Activated CD4-positive, alpha-beta T cell treated with anti-CD3 and anti-CD28 coated beads, Interleukin-2, amount 50 U/mL, for 24 hours (primary cell): Measurements from ENCODE around the gene TCF12.

ENCODE experiments used
- DNase-seq, 2 donors: peaks; one replicate each; pipeline ENCODE4 v3.0.0-alpha.2; 2020; ENCODE audit warnings: low read depth in 1 of 2, low spot score in 1 of 2

The TCF12 gene

DNA sequence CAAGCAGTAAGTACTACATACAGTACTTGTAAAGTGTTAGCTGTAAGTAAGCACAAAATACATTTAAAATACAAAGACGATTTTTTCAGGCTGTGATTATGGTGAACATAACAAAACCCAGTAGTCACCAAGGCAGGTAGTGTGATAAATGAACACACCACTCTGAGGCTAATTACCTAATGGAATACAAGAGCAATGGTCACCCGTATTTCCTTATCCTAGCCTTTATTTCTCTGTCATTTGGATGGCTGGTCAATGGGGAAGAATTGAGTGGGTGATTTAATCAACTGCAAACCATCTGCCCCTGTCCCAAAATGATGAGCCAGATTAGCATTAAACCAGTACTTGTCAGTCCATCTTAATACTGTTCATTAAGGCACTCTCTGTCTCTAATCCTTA, 368.7 kb downstream of the TCF12 start:
- no peak for DNase-seq

DNA sequence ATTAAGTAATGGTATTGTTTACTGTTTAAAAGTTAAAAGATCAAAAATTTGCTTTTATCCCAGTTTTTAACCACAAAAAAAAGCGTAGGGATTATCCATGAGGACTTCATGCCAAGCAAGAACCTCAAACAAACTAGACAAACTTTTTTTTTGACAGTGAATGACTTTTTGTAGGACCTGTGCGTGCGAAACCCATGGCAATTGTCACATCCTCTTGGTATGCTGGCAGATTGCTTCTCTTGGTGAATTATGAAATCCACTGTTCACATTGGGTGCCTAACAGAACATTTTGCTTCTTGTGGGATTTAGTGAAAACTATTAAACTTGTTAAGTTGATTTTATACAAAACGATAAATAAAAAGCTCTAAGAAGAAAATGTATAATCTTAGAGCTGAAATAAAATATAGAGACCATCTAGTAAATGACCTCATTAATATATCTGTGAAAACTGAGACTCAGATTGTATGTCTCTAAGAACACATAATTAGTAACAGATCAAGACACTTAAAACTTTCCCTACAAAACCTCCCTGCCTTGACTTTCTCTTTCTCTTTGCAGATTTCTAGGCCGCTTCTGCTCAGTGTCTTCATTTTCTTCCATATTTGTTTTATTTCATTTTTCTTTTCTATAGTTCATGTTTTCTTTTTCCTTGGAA, 370.6 kb downstream of the TCF12 start:
- DNase-seq = no peak

DNA sequence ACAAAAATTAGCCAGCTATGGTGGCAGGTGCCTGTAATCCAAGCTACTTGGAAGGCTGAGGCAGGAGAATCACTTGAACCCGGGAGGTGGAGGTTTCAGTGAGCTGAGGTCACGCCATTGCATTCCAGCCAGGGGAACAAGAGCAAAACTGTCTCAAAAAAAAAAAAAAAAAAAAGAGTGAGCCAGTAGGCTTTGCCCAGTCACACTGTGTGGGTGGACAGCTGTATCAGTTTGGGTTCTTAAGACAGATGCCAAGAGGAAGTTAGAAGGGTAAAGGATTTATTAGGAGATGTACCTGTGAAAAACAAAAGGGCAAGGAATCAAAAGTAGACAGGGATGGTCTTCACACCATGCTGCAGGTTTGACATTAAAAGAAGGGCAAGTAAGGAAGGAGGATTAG, 371.7 kb downstream of the TCF12 start:
- DNase-seq = no peak

DNA sequence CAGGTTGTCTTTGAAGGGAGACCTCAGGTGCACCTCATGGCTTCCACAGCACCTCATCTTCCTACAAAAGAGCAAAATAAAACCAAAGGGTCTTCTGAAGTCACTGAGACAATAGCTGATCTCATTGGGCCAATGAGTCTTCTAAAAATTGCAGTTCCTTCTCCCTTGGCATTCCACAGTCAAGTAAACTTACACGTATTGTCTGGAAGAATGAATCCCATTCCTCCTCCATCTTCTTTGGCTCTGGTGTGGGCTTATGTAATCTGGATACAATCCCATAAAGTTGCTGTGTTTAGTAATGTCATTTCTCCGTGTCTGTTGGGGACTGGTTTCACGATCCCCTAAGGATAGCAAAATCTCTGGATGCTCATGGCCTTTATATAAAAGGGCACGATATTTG, 372.4 kb downstream of the TCF12 start:
- no peak for DNase-seq

DNA sequence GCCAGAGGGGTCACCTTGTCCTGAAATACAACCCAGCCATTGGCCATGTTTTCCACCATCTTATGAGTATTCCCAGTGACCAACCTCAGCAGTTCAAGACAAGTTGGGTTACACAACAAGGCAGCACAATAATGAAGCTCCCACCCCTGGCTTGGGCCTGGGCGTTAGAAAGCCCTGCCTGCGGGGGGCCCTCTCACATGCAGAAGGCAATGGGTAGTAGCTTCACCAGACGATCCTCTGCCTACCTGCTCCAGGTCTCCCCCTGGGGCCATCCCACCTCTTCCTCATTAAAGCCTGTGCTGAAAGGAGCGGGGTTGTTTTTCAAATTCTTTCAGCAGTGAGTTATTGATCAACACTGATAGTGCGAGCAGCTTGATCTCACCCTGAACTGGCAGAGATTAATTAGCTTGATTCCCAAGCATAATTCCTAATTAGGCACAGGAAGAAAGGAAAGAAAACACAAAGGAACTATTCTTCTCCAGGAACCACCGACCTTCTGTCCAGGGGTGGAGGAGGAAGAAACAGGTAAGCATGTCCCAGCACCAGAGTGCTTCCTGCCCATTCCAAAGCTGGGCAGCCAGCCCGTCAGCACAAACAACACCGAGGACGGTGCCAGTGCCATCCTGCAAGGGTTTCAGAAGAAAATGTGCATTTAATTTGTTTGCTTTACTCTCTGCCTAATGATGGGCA, 378.2 kb downstream of the TCF12 start:
- no peak for DNase-seq

DNA sequence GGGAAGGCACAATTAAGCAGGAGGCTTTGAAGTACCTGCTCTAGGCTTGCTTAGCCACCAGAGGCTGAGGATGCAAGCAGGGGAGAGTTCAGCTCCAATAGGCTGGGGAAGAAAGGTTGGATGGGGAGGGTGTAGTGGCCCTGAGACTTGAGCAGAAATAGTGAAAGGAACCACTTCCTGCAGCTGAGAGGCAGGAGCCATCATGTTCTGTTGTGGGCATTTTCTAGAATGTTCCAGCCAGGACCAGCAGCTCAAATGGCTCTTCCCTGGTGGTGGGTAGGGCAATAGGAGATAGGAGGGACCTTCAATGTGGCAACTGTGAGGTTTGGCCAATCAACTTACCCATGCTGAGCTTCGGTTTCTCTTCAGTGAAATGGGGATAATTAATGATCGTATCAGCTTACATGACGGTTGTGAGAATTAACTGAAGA, 378.7 kb downstream of the TCF12 start:
- DNase-seq = no peak

DNA sequence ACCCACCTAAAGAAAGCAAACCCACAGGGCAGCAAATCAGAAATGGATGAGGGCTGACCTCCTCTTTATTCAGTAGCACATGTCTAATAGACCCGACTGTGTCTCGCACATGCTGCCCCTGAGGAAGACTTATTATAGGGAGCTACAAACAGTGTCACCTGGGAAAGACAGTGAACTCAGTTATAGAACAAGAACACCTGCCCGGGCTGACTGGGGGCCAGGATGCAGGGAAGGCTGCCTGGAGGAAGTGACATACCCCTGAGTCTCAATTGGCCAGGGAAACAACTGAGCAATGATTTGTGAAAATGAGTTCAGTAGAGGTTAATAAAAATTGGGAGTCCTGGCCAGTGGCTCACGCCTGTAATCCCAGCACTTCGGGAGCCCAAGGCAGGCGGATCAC, 379.2 kb downstream of the TCF12 start:
- DNase-seq = no peak

DNA sequence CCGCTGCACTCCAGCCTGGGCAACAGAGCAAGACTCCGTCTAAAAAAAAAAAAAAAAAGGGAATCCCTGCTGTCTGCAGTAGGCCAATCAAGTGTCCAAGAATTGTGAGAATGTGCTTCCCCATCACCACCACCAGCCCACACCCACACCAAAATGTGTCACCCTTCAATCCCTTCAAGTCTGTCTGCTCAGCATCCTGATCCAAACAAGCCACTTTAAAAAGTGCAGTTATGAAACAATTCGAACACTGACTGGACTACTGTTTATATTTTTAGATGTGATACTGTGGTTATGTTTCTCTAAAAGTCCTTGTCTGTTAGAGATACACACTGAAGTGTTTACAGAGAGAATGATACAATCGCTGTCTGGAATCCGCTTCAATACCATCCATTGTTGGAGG, 379.8 kb downstream of the TCF12 start:
- no peak for DNase-seq

DNA sequence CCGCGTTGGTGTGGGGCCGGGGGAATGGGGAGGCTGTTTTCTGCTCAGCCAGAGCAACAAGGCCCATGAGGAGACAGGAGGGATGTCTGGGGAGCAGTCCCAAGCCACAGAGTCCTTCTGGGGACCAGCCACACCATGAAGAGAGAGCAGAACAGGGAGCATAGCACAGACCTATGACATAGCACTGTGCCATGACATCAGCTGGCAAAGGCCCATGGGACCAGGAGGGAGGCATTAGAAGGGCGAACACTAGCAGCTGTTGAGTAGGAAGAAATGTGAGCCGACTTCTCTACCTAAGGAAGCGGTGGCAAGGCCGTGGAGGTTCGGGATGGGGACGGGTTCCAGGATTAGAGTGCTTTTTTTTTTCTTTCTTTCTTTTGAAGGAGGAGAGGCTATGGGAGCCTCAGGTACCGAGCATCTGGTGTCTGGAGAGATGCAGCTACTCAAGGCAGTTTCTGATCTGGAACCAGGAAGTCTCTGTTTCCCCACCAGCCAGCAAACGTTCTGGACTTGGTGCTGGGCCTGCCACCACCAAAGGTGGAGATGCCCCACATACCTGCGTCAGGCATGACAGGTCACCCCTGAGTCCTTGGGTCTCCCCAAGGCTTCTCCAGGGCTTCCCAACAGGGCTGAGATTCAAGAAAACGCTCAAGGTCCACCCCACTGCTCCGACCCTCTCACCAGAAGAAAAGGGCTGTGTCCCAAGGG, 380.6 kb downstream of the TCF12 start:
- DNase-seq = no peak

DNA sequence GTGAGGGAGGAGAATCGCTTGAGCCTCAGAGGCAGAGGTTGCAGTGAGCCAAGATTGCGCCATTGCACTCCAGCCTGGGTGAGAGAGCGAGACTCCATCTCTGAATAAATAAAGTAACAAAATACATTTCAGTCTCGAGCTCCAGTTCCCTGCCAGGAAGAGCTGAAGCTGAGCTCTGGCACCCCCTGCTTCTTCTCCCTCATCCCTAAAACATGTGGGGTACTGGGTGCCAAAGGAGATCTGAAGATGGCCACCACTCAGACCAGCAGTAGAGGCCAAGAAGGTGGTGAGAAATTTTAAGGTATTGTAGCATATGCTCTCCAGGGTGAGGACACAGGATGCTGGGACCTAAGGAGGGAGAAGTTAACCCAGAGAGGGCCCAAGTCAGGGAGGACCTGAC, 382.9 kb downstream of the TCF12 start:
- DNase-seq = no peak

DNA sequence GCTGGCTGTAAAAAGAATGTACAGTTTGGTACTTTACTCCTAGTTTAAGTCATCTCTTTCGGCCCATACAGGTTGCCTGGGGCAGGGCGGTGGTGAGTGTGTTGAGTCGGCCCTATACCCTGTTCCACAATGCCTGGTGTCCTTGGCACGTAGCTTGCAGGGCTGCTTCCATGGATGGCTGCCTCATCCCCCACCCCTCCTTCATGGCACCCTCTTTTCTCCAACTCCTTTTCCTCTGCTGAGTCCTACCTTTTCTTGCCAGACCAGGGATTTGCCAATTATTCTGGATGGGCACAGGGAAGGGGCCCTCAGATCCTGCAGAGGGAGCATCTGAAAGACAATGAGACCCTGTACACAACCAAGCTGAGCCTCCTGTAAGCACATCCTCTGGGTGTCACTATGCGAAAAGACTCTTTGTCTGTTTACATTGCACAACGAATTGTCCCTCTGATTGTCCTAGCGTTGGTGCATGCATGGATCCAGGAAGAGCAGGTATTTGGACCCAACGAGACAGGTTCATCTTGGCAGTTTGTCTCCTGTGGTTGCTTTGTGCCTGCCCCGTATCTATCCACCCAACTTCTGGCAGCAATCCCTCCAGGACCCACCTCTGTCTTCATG, 384.3 kb downstream of the TCF12 start:
- DNase-seq = no peak

DNA sequence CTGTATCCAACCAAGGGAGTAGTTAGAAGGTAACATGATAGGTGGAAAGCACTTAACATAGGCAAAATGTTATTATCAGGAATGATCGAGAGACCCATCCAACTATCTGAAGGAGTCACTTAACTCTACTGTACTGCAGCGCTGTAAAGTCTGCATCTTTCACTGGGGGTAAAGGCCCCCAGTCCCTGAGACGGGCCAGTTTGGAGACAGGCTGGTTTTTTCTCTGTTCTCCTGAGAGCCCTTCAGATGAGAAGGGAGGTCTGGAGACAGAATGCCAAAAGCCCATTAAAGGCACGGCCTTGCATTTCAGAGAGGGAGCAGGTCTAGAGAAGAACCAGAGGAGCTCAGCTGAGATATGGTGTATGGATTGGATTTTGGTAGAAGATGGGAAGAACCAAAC, 386.6 kb downstream of the TCF12 start:
- DNase-seq = no peak

DNA sequence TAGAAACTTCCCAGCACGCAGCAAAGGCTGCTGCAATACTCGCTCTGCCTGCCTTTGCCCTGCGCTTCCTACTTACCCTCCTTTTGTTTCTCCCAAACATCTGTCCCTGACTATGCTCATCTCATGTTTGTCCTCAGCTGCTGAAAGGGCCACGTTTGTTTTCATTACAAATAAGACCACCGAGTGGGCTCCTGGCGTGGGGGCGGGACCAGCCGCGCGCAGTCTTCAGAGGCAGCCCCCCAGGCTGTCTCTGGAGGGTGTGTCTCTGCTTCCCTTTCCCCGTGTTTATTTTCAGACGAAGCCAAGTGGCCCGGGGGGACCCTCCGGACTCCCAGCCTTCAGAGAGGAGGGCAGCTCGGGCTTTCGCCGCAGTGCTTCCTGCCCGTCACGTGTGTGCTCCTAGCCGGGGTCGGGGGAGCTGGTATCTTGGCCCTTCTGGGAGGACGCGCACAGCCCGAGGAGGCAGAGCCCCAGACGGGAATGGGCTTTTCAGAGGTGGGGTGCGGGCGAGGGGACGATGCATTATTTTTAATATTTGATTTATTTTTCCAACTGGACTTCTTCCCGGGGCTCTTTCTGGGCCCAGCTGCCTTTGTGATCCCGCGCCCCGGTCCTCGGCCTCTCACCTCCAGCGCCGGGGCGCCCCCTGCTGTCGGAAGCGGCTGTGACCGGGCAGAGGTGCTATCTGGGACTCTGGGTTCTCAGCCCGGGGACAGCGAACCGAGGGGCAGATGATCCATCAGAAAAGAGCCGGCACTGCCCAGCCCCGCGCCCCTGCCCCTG, 387.9 kb downstream of the TCF12 start:
- peak; percentile 74 to 79 for DNase-seq

DNA sequence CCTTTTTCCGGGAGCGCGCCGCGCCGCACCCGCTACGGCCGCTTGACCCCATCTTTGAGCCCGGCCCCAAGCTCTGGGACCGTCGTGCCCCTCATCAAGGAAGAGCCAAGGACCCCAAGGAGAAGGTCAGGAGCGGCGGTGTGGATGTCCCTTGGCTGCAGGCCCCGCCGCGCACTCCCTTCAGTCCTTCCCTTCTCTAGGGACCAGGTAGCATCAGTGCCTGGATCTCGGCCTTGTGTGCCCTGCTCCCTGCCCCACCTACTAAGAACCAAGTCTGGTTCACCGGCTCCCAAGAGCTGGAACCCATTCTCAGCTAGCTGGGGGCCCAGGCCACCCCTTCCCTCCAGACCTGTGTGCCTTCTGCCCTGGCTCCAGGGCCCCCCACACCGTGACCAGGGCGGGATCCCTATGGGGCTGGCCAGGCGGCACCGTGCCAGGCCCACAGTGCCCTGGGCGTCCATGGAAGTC, 388.5 kb downstream of the TCF12 start:
- no peak for DNase-seq

DNA sequence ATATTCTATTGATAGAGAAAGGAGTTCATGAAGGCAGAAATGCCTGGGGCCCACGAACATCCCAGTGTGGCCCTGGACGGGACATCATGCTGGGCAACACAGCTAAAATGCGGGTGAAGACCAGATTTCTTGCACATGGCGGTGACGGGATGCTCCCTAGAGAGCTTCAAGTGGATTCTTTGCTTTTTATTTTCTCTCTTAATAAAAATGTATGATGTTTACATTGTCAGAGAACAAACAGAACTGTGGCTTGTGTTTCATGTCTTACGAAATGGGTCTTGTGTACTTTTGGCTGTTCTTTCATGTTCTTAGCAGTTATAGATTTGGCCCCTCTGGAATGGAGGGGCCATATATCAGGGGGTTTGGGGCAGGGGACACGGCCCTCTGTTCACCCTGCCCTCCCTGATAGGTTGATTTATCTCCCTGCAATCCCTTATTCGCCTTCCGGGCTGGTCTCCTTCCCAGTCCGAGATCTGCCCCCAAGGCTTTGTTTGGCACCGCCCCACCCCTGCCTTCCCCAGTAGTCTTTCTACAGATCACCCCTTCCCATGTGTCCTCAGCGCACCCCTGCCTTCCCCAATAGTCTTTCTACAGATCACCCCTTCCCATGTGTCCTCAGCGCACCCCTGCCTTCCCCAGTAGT, 389.2 kb downstream of the TCF12 start:
- no peak for DNase-seq

DNA sequence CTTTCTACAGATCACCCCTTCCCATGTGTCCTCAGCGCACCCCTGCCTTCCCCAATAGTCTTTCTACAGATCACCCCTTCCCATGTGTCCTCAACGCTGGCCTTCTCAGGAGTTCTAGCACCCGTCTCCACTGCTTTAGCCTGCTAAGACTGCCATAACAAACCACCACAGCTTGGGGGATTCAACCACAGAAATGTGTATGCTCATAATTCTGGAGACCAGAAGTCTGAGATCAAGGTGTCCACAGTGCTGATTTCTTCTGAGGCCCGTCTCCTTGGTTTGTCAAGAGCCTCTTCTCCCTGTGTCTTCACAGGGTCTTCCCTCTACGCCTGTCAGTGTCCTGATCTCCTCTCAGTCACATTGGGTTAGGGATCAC, 389.7 kb downstream of the TCF12 start:
- no peak for DNase-seq

DNA sequence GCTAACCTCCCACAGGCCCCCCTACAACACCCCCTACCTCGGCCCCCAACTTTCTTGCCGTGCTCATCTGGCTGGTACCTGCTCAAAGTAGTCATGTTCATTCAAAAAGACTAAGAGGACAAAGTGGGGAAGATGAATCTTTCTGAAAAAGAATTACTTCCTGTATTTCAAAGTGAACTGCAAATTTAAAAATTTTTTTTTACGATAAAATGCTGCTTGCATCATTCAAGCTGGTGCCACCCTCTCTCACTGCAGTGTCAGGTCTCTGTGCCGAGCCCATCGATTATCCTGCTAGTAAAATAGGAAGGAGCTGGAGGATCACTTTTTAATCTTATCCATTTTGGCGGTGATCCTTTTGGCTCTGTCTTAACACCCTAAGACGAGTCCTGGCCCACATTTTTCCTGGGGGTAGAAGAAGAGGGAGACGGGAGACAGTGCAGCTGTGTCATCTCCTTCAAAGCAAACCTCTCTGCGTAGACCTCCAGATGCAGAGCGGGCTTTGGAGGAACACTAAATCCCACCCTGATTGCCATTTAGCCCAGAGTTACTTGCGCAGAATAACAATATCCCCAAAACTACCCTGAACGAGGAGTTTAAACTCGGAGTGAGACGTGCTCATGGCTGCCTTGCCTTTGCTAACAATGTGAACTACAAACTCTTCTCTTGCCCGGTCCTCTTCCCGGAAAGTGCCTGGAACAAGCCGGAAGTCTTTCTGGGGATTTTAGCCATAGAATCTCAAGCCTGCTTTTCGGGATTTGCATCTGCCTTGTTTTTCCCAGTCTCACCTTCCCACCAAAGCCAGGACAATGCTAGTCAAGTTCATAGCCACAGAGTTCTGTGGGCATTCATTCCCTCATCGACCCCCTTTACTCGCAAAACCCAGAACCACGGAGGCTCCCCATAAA, 391.7 kb downstream of the TCF12 start:
- DNase-seq = no peak

DNA sequence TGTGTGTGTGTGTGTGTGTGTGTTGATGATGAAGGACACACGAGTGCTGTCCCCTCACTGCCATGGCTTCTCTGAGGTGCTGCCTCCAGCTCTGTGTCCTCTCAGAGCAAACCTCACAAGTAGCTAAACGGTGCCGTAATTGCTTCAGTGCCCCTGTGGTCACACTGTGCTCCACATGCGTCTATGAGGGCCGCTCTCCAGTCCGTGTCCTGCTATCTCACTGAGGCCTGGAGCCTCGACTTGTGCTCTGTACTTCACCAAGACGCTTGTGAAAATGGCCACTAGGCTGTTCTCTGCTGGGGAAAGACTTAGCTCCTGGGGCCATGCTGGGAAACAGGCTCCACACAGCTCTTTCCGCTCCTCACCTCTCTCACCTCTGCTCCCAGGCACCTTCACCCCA, 392.4 kb downstream of the TCF12 start:
- no peak for DNase-seq

DNA sequence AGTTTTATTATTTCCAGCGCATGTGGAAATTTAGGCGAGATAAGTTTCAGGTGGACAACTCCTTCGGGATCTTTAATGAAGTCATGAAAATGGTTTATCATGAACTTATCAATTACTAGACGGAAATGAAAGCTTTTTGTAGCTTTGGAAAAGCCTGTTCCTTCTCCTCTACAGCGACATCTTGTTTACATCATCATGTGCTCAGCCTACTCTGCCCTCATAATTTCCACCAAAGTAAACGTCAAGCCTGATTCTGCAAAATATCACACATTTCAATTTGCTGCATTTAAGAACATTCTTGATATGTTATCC, 393.5 kb downstream of the TCF12 start:
- no peak for DNase-seq
